ENCODE data around the gene SLC39A7. TPM values are rescaled to one million over a fixed set of nuclear protein-coding genes. Genes with fewer than 3 reads are reported as not detected.

Gene SLC39A7
- total and polyA plus RNA-seq, 2 of the 13 experiments (the other 11 are each of a cell fraction or from before 2014, with no cell fraction given): 142 to 229 TPM

DNA sequence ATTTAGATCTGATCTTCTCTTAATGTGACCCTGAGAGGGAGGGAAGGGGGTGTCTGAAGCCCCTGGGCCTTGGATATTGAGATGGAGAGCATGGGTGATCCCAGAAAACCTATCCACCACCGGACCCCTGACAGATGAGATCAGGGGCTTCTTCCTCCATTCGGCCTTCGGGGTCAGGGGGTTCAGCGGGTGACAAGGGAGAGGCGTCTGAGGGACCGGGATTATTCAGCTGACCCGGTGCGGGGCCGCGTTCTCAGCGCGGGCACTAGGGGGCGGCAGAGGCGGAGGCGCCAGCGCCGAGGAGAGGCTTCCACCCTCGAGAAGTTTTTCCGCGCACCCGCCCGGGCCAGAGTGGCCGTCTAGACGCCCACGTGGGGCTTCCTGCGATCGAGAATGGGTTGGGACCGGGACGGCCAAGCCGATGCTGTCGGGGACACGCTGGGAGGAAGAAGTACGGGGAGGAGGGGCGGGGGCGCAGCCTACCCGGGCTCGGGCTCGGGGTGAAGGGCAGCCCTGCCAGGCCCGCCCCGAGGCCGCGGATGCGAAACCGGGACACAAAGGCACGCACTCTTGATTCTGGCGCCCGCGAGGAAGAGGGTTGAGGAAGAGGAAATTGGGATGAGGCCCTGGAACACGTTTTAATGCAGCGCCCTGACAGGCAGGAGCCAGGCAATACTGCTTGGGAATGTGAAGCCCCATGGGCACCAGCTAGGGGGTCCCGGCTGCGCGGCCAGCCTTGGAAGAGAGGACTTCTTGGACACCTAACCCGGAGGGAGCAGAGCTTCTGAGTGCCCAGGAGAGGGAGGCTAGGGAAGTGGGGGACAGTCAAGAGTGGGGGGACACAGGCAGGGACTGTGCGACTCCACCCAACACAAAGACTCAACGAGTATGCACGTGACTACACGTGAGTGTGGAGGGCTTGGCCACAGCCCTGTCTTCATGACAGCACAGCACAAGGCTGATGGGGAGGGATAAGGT is 39.0 kb upstream of the SLC39A7 start:
- ATAC-seq: peak; percentile 84
- H3K9me3 ChIP-seq (ENCODE audit: low read length): no peaks in the 10 kb centered on the region
- ChIA-PET POLR2A (interaction anchor here (0.6 to 3.7 kb wide), 4 partner anchors 12 to 190 kb away, joined by 3 to 23 read pairs (median 3); no protein-coding TSS in a partner anchor), CTCF (ENCODE audit: low intra/inter-chr PET ratio, low total read pairs) (interaction anchor here (1.7 to 2.5 kb wide), 3 partner anchors 11 to 87 kb away, joined by 11 to 16 read pairs (median 11); no protein-coding TSS in a partner anchor)
- H3K4me3 ChIP-seq (replicated peaks in 1 of 3; ENCODE audit: insufficient read depth in 1 of 3, low read depth in 2 of 3, low read length in 3 of 3): peak overlapping the region; percentile 49 to 74 (median 56)
- DNase-seq (ENCODE audit: low spot score): peak; percentile 23
- no peaks in the 10 kb centered on the region for H3K79me2 ChIP-seq (ENCODE audit: insufficient read depth, low read length)
- no peak overlapping the region for H2AFZ ChIP-seq (ENCODE audit: low read length)
- intact Hi-C loops (cut with micrococcal nuclease; ENCODE audit: unreplicated experiment): loop anchor here (1.0 to 2.0 kb wide), 2 partner anchors 36 to 87 kb away; no protein-coding TSS in a partner anchor
- H3K27ac ChIP-seq (ENCODE audit: extremely low read length, insufficient read depth, low read length): no peak overlapping the region
- H3K36me3 ChIP-seq (replicated peaks in 1 of 2; ENCODE audit: control insufficient read depth in 1 of 2, insufficient read depth in 2 of 2, low read length in 2 of 2): no peaks in the 10 kb centered on the region
- peaks cover 54% of the 10 kb centered on the region for H3K4me1 ChIP-seq (ENCODE audit: insufficient read depth, low read length)
- peaks cover 6 to 20% of the 10 kb centered on the region in 2 experiments; a peak in 4 of 5 replicates for H3K27me3 ChIP-seq (ENCODE audit: control insufficient read depth in 1 of 2, insufficient read depth in 2 of 2, low read length in 2 of 2)
- no TSS peak for BruUV-seq (replicated peaks)
- H4K20me1 ChIP-seq (ENCODE audit: insufficient read depth, low read length): no peaks in the 10 kb centered on the region
- peak overlapping the region; percentile 76 for H3K4me2 ChIP-seq (ENCODE audit: low read depth, low read length)
- 17% methylated on average over 29 of the region's 58 CpGs for WGBS (ENCODE audit: low lambda C conversion rate)
- no peak for FAIRE-seq
- in situ Hi-C loops (cut with HindIII; ENCODE audit: extremely low pct_ligation_motif_present, low pct_unique_long_range_greater_than_20kb): loop anchor here (5.0 to 10.0 kb wide), 2 partner anchors 86 to 147 kb away; no protein-coding TSS in a partner anchor
- H3K9ac ChIP-seq (ENCODE audit: insufficient read depth, low read depth, low read length): peak overlapping the region; percentile 29; the same call in 1 of the 2 replicates
- 0 out of 2 replicates have a peak, but pooled peaks have one; percentile 2 for TF ChIP-seq REPIN1 (CRISPR knock-in tag; IDR thresholded peaks at IDR 0.05; ENCODE audit: borderline replicate concordance, low read depth)
- TF ChIP-seq ETS1 (CRISPR knock-in tag; IDR thresholded peaks at IDR 0.05): no peak
- no peak for TF ChIP-seq ZNF740 (CRISPR knock-in tag; IDR thresholded peaks at IDR 0.05)
- 0 out of 2 replicates have a peak, but pooled peaks have one; percentile 60 for TF ChIP-seq MXD3 (CRISPR knock-in tag; IDR thresholded peaks at IDR 0.05)
- TF ChIP-seq, protein P1, sequence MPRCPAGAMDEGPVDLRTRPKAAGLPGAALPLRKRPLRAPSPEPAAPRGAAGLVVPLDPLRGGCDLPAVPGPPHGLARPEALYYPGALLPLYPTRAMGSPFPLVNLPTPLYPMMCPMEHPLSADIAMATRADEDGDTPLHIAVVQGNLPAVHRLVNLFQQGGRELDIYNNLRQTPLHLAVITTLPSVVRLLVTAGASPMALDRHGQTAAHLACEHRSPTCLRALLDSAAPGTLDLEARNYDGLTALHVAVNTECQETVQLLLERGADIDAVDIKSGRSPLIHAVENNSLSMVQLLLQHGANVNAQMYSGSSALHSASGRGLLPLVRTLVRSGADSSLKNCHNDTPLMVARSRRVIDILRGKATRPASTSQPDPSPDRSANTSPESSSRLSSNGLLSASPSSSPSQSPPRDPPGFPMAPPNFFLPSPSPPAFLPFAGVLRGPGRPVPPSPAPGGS (CRISPR knock-in tag; IDR thresholded peaks at IDR 0.05): peak; percentile 50; the same call in 1 of the 2 replicates
- TF ChIP-seq YY1 (IDR thresholded peaks at IDR 0.05; ENCODE audit: insufficient read depth, insufficient replicate concordance, low read depth, low read length): peak; percentile 49
- peak; percentile 54; the same call in 1 of the 2 replicates for TF ChIP-seq ZNF646 (CRISPR knock-in tag; IDR thresholded peaks at IDR 0.05)
- peak; percentile 67; the same call in 1 of the 2 replicates for TF ChIP-seq ZNF446 (CRISPR knock-in tag; IDR thresholded peaks at IDR 0.05)
- no peak for TF ChIP-seq ZNF354B (CRISPR knock-in tag; IDR thresholded peaks at IDR 0.05)
- TF ChIP-seq SIN3B (IDR thresholded peaks at IDR 0.05; ENCODE audit: low read length): no peak
- no peak for TF ChIP-seq ZBTB38 (CRISPR knock-in tag; IDR thresholded peaks at IDR 0.05)
